Ishikawa (cell line): Measurements from ENCODE around the gene NCBP3.

Experiments used
- CREB1 ChIP-seq: IDR thresholded peaks from 2 replicates; pipeline ENCODE4 v1.6.1; 2012; ENCODE audit warnings: low read depth
- EGR1 ChIP-seq: IDR thresholded peaks from 2 replicates; pipeline ENCODE4 v1.6.1; 2012
- EP300 ChIP-seq: IDR thresholded peaks from 2 replicates; pipeline ENCODE4 v1.6.1; 2012; ENCODE audit warnings: borderline replicate concordance
- FOXM1 ChIP-seq: IDR thresholded peaks from 2 replicates; pipeline ENCODE4 v1.6.1; 2012; ENCODE audit warnings: low read depth, borderline replicate concordance
- NFIC ChIP-seq: IDR thresholded peaks from 2 replicates; pipeline ENCODE4 v1.6.1; 2012
- TAF1 ChIP-seq: IDR thresholded peaks from 2 replicates; pipeline ENCODE4 v1.6.1; 2012; ENCODE audit warnings: low read depth, mild to moderate bottlenecking
- TEAD4 ChIP-seq: IDR thresholded peaks from 2 replicates; pipeline ENCODE4 v1.6.1; 2012
- TF ChIP-seq, protein P1 (sequence below): IDR thresholded peaks from 2 replicates; pipeline ENCODE4 v1.6.1; 2012; ENCODE audit warnings: low read depth, mild to moderate bottlenecking

- TF ChIP-seq TAF1, result no peak
- no peak for TF ChIP-seq TEAD4
- no peak for TF ChIP-seq EP300
- no peak for TF ChIP-seq CREB1
- TF ChIP-seq NFIC, result no peak
- TF ChIP-seq, protein P1, sequence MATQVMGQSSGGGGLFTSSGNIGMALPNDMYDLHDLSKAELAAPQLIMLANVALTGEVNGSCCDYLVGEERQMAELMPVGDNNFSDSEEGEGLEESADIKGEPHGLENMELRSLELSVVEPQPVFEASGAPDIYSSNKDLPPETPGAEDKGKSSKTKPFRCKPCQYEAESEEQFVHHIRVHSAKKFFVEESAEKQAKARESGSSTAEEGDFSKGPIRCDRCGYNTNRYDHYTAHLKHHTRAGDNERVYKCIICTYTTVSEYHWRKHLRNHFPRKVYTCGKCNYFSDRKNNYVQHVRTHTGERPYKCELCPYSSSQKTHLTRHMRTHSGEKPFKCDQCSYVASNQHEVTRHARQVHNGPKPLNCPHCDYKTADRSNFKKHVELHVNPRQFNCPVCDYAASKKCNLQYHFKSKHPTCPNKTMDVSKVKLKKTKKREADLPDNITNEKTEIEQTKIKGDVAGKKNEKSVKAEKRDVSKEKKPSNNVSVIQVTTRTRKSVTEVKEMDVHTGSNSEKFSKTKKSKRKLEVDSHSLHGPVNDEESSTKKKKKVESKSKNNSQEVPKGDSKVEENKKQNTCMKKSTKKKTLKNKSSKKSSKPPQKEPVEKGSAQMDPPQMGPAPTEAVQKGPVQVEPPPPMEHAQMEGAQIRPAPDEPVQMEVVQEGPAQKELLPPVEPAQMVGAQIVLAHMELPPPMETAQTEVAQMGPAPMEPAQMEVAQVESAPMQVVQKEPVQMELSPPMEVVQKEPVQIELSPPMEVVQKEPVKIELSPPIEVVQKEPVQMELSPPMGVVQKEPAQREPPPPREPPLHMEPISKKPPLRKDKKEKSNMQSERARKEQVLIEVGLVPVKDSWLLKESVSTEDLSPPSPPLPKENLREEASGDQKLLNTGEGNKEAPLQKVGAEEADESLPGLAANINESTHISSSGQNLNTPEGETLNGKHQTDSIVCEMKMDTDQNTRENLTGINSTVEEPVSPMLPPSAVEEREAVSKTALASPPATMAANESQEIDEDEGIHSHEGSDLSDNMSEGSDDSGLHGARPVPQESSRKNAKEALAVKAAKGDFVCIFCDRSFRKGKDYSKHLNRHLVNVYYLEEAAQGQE, result no peak
- no peak for TF ChIP-seq FOXM1
- TF ChIP-seq EGR1, result no peak
Measured at GRCh38 chr17:3801347-3801746, 44.7 kb downstream of the NCBP3 start.
